Measurements from ENCODE around the gene CNOT6L. TPM values are rescaled to one million over a fixed set of nuclear protein-coding genes. Genes with fewer than 3 reads are reported as not detected.

Gene CNOT6L
- total RNA-seq, 4 donors from 2014 or later = 21.3 to 41.6 (median 31.5) TPM

- TF ChIP-seq, protein P1, sequence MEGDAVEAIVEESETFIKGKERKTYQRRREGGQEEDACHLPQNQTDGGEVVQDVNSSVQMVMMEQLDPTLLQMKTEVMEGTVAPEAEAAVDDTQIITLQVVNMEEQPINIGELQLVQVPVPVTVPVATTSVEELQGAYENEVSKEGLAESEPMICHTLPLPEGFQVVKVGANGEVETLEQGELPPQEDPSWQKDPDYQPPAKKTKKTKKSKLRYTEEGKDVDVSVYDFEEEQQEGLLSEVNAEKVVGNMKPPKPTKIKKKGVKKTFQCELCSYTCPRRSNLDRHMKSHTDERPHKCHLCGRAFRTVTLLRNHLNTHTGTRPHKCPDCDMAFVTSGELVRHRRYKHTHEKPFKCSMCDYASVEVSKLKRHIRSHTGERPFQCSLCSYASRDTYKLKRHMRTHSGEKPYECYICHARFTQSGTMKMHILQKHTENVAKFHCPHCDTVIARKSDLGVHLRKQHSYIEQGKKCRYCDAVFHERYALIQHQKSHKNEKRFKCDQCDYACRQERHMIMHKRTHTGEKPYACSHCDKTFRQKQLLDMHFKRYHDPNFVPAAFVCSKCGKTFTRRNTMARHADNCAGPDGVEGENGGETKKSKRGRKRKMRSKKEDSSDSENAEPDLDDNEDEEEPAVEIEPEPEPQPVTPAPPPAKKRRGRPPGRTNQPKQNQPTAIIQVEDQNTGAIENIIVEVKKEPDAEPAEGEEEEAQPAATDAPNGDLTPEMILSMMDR (IDR thresholded peaks at IDR 0.05) = no peak
- no peak for DNase-seq (ENCODE audit: low spot score)
- ATAC-seq (ENCODE audit: low FRiP score) = no peak
Measured at GRCh38 chr4:77844363-77844762, 25.2 kb upstream of the CNOT6L start.

GRCh38 chr4:77843628-77844027 lies 24.5 kb upstream of the CNOT6L start:
- TF ChIP-seq, protein P1 (IDR thresholded peaks at IDR 0.05) = no peak
- DNase-seq (ENCODE audit: low spot score) (no peak), ATAC-seq (ENCODE audit: low FRiP score) (no peak)

GRCh38 chr4:77834403-77834802 lies 15.2 kb upstream of the CNOT6L start:
- TF ChIP-seq, protein P1 (IDR thresholded peaks at IDR 0.05) = no peak
- no peak for DNase-seq (ENCODE audit: low spot score)
- no peak for ATAC-seq (ENCODE audit: low FRiP score)

DNA sequence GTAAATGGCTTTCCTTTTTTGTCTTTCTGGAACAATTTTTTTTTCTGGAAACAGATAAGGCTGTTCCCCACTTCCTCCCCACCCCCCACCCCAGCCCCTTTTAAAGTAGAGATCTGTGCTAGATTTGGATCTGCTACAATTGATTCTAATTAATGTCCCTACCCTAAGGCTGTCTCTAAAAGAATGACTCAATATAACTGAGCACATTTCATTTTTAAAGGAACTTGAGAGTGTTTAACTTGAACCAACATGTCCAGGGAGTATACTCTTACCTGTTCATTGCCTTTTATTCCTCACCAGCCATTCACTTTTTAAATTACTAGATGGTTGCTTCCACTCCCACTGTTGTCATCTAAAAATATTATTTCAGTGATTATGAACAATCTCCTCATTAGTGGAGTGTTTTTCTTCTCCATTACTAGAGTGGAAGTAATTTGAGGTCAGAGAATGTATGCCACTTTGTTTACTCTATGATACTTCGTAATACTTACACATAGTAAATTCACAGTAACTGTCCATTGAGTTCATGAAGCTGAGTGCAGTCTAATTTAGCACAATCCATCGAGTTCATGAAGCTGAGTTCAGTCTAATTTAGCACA lies 14.1 kb upstream of the CNOT6L start:
- DNase-seq (ENCODE audit: low spot score) (no peak), ATAC-seq (ENCODE audit: low FRiP score) (no peak)
- TF ChIP-seq, protein P1 (IDR thresholded peaks at IDR 0.05) = no peak

DNA sequence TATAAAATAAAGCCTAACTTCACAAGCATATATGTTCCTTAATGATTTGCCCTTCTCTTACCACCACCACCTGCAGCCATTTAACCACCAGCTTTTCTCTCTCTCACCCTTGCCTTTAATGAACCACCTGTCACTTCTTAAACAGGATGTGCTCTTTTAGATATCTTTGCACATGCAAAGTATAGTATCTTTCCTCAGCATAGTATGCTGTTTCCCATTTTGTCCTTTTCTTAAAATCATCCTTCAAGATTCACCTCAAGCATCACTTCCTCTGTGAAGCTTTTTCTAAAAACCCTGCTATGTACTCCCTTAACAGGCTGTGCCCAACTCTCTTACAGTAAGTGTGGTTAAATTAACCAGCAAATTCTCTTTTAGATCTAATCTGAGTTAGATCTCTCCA lies 8.2 kb upstream of the CNOT6L start:
- ATAC-seq (ENCODE audit: low FRiP score) (no peak), DNase-seq (ENCODE audit: low spot score) (no peak)
- TF ChIP-seq, protein P1 (IDR thresholded peaks at IDR 0.05) = no peak

- DNase-seq (ENCODE audit: low spot score) = no peak
- TF ChIP-seq, protein P1 (IDR thresholded peaks at IDR 0.05) = no peak
Measured at GRCh38 chr4:77826275-77826674, 7.1 kb upstream of the CNOT6L start.

DNA sequence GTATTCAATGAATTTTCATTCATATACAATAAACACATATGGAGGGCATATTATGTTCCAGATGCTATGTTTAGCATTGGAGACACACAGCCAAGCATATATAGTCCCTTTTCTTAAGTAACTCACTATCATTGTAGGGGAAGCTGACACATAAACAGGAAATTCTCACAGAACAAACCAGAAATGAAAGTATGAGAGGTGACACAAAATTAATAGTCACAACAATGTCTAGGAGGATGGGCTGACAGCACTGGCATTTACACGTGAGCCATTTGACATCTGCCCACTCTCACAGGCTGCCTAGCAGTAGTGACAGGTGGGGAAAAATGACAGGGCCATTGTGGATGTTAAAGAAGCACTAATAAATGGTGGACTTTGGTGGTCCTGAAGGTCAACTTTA lies 2.6 kb upstream of the CNOT6L start:
- ATAC-seq (ENCODE audit: low FRiP score) (no peak), DNase-seq (ENCODE audit: low spot score) (no peak)
- TF ChIP-seq, protein P1 (IDR thresholded peaks at IDR 0.05) = no peak

More at GRCh38 chr4:77826275-77826674, 7.1 kb upstream of the CNOT6L start:
- no peak for ATAC-seq (ENCODE audit: low FRiP score)
